Panc1 (cell line): ENCODE results near the gene FAM3C. TPM values are rescaled to one million over a fixed set of nuclear protein-coding genes. Genes with fewer than 3 reads are reported as not detected.

Source experiments
- ATAC-seq: fragments of 200-7000 bp; cut with Tn5 transposase; 2 replicates; pipeline ENCODE4 v1.9.1; 2020; ENCODE audit warnings: mild to moderate bottlenecking, moderate library complexity
- Bru-seq: library from RNA; stranded (reverse); fragments of 400-500 nt; gene quantifications from one replicate; lab custom pipeline; 2021; lab: Mats Ljungman, UMichigan
- BruChase-seq, 2 experiments: library from RNA; stranded (reverse); fragments of 400-500 nt; gene quantifications; one replicate each; lab custom pipeline; 2021; lab: Mats Ljungman, UMichigan
- BruUV-seq: library from RNA; stranded (reverse); fragments of 400-500 nt; replicated peaks from 2 replicates; lab custom pipeline; 2021; lab: Mats Ljungman, UMichigan
- CTCF ChIA-PET: fragments of 300-600 bp; sonication (Branson Sonifier 250); formaldehyde crosslinking; loops from one replicate; lab custom pipeline; 2022; ENCODE audit warnings: antibody characterized with exemption; lab: Charles Lee
- POLR2A ChIA-PET: fragments of 300-600 bp; sonication (Branson Sonifier 250); formaldehyde crosslinking; loops from one replicate; lab custom pipeline; 2022; ENCODE audit warnings: antibody characterized with exemption; lab: Charles Lee
- DNase-seq: peaks from one replicate; pipeline ENCODE4 v3.0.0-alpha.2; 2010; ENCODE audit warnings: low read depth, low spot score
- H3K27ac ChIP-seq: 2 replicates; pipeline ENCODE4 v1.5.1; 2011; ENCODE audit warnings: mild to moderate bottlenecking, low read length, inconsistent platforms
- H3K27me3 ChIP-seq: fragments of 200-500 bp; sonication (Bioruptor generic); 2 replicates; pipeline ENCODE4 v1.6.0; 2014; ENCODE audit warnings: low read length, inconsistent platforms; ENCODE audit not compliant: control insufficient read depth, insufficient read depth
- H3K36me3 ChIP-seq: fragments of 200-500 bp; sonication (Bioruptor generic); 2 replicates; pipeline ENCODE4 v1.5.1; 2014; ENCODE audit warnings: inconsistent platforms, mild to moderate bottlenecking, low read length, moderate library complexity; ENCODE audit not compliant: control insufficient read depth, insufficient read depth
- H3K4me1 ChIP-seq: 2 replicates; pipeline ENCODE4 v1.5.1; 2011; ENCODE audit warnings: inconsistent platforms, mild to moderate bottlenecking, low read length, moderate library complexity; ENCODE audit not compliant: control insufficient read depth, insufficient read depth
- H3K4me3 ChIP-seq, 2 experiments: 2 replicates each; pipeline ENCODE4 v1.5.1; 2011 to 2012; ENCODE audit warnings: low read depth in 2 of 2, low read length in 2 of 2, mild to moderate bottlenecking in 2 of 2, inconsistent platforms in 1 of 2, moderate library complexity in 1 of 2
- H3K9me3 ChIP-seq: fragments of 200-500 bp; sonication (Bioruptor generic); 2 replicates; pipeline ENCODE4 v1.5.1; 2014; ENCODE audit warnings: low read depth, mild to moderate bottlenecking, inconsistent platforms, low read length, moderate library complexity; ENCODE audit not compliant: control insufficient read depth, insufficient read depth
- POLR2AphosphoS5 ChIP-seq: IDR thresholded peaks from 2 replicates; pipeline ENCODE4 v1.6.1; 2012; ENCODE audit warnings: mild to moderate bottlenecking, low read depth, low read length, moderate library complexity
- REST ChIP-seq, 2 experiments: IDR thresholded peaks; 2 replicates each; pipeline ENCODE4 v1.6.1; 2011 to 2012; ENCODE audit warnings: low read depth in 2 of 2, control low read depth in 1 of 2, low read length in 1 of 2, mild to moderate bottlenecking in 1 of 2, moderate library complexity in 1 of 2; ENCODE audit not compliant: insufficient read depth in 1 of 2
- SIN3A ChIP-seq: IDR thresholded peaks from 2 replicates; pipeline ENCODE4 v1.6.1; 2012; ENCODE audit warnings: low read depth, mild to moderate bottlenecking, low read length, moderate library complexity, borderline replicate concordance; ENCODE audit not compliant: insufficient read depth
- TCF7L2 ChIP-seq: IDR thresholded peaks from 2 replicates; pipeline ENCODE4 v1.6.1; 2011; ENCODE audit warnings: mild to moderate bottlenecking, low read depth, low read length, inconsistent platforms
- in situ Hi-C: cut with HindIII; loops from 2 replicates; pipeline ENCODE4 v1.10.0; 2016; ENCODE audit warnings: low sequenced_read_pairs, low pct_unique_long_range_greater_than_20kb
- intact Hi-C: fragments of 100-400 bp; cut with micrococcal nuclease; formaldehyde crosslinking; loops from one replicate; pipeline ENCODE4 v1.10.0; 2022; ENCODE audit not compliant: unreplicated experiment
- long read RNA-seq: library from polyadenylated mRNA; unstranded; transcript quantifications from one replicate; pipeline ENCODE4 v2.0.0, GENCODE V29; 2021; ENCODE audit not compliant: unreplicated experiment
- polyA plus RNA-seq: library from polyadenylated mRNA; unstranded; fragments of >200 nt; gene quantifications from one replicate; pipeline ENCODE4 v1.2.1, GENCODE V29; 2012; ENCODE audit warnings: missing spikeins; ENCODE audit not compliant: insufficient read length
- total RNA-seq: library from RNA; stranded (reverse); gene quantifications from one replicate; pipeline ENCODE4 v1.2.1, GENCODE V29; 2021; ENCODE audit not compliant: unreplicated experiment
- TF ChIP-seq, protein P1 (sequence below): fragments of 450-650 bp; IDR thresholded peaks from 2 replicates; pipeline ENCODE4 v1.5.1; 2017; ENCODE audit warnings: mild to moderate bottlenecking

Gene FAM3C, protein sequence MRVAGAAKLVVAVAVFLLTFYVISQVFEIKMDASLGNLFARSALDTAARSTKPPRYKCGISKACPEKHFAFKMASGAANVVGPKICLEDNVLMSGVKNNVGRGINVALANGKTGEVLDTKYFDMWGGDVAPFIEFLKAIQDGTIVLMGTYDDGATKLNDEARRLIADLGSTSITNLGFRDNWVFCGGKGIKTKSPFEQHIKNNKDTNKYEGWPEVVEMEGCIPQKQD
- total RNA-seq (55.4 TPM), Bru-seq, nascent RNA (percentile 95 among the genes with signal in this experiment), BruChase-seq, experiment 1, labeled RNA remaining after a 2-hour chase (percentile 87 among the genes with signal in this experiment), BruChase-seq, experiment 2, labeled RNA remaining after a 6-hour chase (percentile 90 among the genes with signal in this experiment)
- 56.3 TPM for polyA plus RNA-seq
- long read RNA-seq, transcript FAM3C-201 (10 exons, 2,508 nt), result major isoform, 183 of 220 reads
- long read RNA-seq, partial matches to known transcripts, result 13 of 220 reads
- long read RNA-seq, other reads (novel, unspliced or antisense), result 24 of 220 reads

DNA sequence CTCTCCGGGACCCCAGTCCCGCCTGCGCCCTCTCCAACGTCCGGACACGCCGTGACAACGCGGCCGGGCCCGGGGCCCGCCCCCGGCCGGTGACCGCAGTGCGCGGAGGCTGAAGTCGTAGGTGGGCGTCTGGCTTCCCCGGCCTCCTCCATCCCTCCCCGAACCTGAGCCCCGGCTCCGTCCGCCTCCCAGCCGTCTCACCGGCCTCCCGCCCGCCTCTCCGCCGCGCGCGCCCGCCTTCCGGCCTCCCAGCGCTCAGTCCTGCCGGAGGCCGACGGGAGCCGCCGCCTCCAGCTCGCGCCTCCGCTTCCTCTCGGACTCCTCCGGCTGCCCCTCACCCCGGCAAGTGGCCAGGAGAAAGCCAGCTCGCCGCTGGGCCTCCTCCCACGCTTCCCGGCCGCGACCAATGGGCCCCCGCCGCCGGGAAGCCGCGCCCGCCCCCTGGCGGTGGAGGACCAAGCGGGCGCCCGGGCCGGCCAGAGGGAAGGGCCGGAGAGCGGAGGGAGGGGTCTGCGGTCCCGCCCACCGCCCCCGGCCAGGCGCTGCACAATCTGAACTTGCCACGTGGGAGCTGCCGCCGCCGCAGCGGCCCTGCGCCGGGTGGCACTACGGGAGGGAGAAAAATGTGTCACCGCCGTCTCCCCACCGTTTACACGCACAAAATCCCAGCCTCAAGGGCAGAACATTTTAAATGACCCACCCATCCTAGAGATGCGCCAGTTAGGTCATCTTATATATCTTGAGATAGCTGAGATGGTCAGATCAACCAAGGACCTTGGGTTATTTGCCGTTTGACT, at the start of gene FAM3C:
TSS of gene FAM3C (minus strand) at position 348 of the 797 bp plus-strand sequence. CDS start 13,339 bp downstream, outside the sequence.
- Histone ChIP-seq H3K27ac (peak within 1 kb of the TSS; percentile 97), H3K9me3 (no peaks in the 10 kb centered on the region), H3K36me3 (peaks cover 4% of the 10 kb centered on the region), H3K4me3 (peak within 1 kb of the TSS; percentile 83 to 97), H3K4me1 (peaks cover 18% of the 10 kb centered on the region), H3K27me3 (no peaks in the 10 kb centered on the region)
- intact Hi-C loops (loop anchor here (5.0 kb wide), 1 partner anchor 131 kb away; no protein-coding TSS in a partner anchor), in situ Hi-C loops (no loop called here)
- ATAC-seq, result peak; percentile 97
- no TSS peak for BruUV-seq
- peak; percentile 67 for DNase-seq
- CTCF ChIA-PET, result interaction anchor here (0.6 to 0.9 kb wide), 7 partner anchors 9 to 598 kb away, joined by 3 to 6 read pairs (median 3); no protein-coding TSS in a partner anchor
- TF ChIP-seq, protein P1, sequence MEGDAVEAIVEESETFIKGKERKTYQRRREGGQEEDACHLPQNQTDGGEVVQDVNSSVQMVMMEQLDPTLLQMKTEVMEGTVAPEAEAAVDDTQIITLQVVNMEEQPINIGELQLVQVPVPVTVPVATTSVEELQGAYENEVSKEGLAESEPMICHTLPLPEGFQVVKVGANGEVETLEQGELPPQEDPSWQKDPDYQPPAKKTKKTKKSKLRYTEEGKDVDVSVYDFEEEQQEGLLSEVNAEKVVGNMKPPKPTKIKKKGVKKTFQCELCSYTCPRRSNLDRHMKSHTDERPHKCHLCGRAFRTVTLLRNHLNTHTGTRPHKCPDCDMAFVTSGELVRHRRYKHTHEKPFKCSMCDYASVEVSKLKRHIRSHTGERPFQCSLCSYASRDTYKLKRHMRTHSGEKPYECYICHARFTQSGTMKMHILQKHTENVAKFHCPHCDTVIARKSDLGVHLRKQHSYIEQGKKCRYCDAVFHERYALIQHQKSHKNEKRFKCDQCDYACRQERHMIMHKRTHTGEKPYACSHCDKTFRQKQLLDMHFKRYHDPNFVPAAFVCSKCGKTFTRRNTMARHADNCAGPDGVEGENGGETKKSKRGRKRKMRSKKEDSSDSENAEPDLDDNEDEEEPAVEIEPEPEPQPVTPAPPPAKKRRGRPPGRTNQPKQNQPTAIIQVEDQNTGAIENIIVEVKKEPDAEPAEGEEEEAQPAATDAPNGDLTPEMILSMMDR, result peak; percentile 98
- 0 out of 2 replicates have a peak, but pooled peaks have one; percentile 7 for TF ChIP-seq TCF7L2
- TF ChIP-seq POLR2AphosphoS5, result peak; percentile 73
- peak; percentile 73; the same call in 1 of the 2 replicates for TF ChIP-seq SIN3A
- TF ChIP-seq REST (IDR thresholded peaks at IDR 0.05; ENCODE audit: insufficient read depth in 1 of 2, low read depth in 2 of 2, low read length in 1 of 2), result no peak
- POLR2A ChIA-PET, result interaction anchor here (0.7 kb wide), 1 partner anchor 211 kb away, joined by 3 read pairs; no protein-coding TSS in a partner anchor

GRCh38 chr7:121442845-121443244, 46.7 kb upstream of the FAM3C start:
- in situ Hi-C loops (no loop called here), intact Hi-C loops (no loop called here)
- Histone ChIP-seq H3K36me3 (no peaks in the 10 kb centered on the region), H3K27ac (no peak overlapping the region), H3K4me3 (no peak overlapping the region), H3K9me3 (no peaks in the 10 kb centered on the region), H3K27me3 (no peaks in the 10 kb centered on the region), H3K4me1 (peaks cover 10% of the 10 kb centered on the region; the same call in 1 of the 2 replicates)
- no TSS peak for BruUV-seq
- DNase-seq (no peak), ATAC-seq (peak; percentile 16; the same call in 1 of the 2 replicates)
- CTCF ChIA-PET, result no interaction called here
- POLR2A ChIA-PET, result no interaction called here
- TF ChIP-seq REST (IDR thresholded peaks at IDR 0.05; ENCODE audit: insufficient read depth in 1 of 2, low read depth in 2 of 2, low read length in 1 of 2) (no peak), SIN3A (no peak), TCF7L2 (no peak), POLR2AphosphoS5 (no peak)
- TF ChIP-seq, protein P1, result no peak
